ENCODE measurements around the gene PEX14.

Gene PEX14

DNA sequence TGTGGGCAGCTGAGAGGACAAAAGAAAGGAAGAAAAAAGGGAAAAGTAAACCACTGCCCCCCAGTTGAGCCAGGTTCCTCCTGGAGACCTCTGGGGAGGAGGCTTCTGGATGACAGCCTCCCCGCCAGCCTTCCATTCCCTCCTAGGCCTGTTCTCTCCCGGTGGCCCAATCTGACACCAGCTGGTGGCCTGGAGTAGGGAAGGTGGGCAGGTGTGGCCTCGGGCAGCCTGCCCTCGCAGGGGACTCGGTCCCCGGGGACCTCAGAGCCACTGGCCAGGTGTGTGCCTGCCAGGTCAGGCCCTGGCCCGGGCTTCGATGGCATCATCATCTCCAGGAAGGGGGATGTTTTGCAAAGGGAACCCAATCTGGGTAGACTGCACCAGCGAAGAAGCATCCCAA is 162.7 kb downstream of the PEX14 start:
- DNase-seq, result peak in 2 of 3 experiments; percentile 16 to 35

DNA sequence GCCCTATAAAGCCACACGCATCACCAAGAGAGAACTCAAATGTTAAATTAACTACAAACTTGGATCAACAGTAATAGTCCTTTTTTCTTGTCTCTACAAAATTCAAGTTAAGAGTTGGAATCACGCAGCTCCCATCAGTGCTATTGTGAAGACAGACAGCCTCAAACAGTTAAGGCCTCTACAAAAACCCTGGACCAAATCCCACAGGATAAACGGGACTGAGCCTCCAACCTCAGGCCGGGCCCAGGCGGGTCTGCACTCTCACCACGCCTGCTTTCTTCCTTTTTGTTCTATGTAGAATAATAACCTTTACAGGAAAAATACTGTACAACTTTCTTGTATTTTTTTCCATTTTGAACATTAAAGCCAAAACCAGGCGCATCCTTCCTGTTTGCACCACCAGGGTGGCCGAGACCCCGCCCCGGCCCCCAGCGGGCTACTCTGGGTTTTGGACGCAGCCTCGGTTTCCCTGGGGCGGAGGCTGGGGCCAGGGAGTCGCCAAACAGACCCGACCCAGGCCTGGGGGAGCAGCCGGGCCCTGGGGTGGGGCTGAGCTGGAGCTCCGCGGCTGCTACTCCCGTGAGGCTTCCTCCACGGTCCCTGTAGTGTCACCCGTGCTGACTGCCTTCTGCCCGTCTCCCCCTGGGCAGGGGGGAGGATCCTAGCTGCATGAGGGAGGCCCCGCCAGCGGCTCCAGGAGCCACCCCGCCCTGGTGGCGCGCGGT is 163.2 kb downstream of the PEX14 start:
- no peak for DNase-seq

- no peak for DNase-seq
Measured at GRCh38 chr1:10638559-10639005, 163.8 kb downstream of the PEX14 start.

DNA sequence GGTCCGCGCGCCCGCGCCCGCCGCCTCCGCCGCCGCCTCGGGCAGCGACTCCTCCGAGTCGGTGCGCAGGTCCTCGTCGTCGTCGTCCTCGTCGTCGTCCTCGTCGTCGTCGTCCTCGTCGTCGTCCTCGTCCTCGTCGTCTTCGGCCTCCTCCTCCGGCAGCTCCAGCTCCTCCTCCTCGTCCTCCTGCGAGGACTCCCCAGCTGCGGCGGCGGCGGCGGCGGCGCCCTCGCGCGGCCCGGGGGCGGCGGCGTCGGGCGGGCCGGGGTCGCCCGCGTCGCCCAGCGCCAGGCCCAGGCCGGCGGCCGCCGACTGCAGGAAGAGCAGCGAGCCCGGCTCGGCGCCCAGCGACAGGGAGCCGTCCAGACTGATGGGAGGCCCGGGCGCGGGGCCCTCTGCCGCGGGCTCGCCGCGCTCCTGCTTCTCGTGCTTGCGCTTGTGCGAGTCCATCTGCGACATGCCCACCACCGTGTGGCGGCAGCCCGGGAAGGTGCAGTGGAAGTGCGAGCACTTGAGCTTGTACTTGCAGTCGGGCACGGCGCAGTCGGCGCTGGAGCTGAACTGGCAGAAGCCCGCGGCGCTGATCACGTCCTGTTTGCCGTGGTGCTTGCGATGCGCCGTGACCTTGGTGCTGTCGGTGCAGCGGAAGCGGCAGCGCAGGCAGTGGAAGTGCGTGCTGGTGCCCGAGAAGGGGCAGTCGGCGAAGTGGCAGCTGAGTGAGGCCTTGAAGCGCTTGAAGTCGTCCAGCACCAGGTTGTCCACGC is 164.4 kb downstream of the PEX14 start:
- no peak for DNase-seq

DNA sequence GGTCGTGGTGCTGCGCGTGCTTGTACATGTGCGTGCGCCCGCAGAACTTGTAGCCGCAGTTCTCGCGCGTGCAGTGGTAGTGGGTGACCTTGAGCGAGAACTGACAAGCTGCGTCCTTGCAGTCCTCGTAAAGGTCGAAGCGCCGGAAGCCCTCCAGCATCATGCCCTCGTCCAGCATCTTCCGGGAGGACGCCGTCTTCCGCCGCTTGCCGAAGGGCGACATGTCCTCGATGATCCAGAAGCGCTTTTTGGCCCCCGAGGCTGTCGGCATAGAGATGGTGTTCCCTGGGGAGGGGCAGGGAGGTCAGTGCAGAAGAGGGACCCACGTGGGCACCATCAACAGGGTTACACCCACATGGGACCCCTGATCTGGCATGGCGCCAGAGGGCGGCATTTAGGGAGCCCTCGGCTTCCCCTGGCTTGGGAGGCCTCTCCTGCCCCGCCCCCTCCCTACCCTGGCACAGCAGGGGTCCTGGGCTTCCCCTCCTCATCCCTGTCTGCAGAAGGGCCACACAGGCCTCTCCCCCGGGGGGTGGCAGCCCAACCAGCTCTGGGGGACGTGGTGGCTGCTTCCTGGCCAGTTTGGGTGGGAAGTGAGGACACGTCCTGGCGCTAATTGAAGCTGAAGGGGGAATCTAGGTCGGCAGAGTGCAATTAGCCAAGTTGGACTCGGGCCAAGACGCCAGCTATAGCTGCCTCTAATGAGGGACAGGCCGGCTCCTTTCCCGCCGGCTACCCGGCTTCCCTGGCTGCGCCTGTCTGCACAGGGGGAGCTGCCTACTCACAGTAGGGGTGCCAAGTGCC is 165.2 kb downstream of the PEX14 start:
- DNase-seq, result peak; percentile 5 to 93 (median 84)

GRCh38 chr1:10640843-10641553 is 166.2 kb downstream of the PEX14 start:
- no peak for DNase-seq

GRCh38 chr1:10641976-10642375 is 167.2 kb downstream of the PEX14 start:
- DNase-seq, result no peak

- DNase-seq, result no peak
Measured at GRCh38 chr1:10642403-10643080, 167.8 kb downstream of the PEX14 start.

DNA sequence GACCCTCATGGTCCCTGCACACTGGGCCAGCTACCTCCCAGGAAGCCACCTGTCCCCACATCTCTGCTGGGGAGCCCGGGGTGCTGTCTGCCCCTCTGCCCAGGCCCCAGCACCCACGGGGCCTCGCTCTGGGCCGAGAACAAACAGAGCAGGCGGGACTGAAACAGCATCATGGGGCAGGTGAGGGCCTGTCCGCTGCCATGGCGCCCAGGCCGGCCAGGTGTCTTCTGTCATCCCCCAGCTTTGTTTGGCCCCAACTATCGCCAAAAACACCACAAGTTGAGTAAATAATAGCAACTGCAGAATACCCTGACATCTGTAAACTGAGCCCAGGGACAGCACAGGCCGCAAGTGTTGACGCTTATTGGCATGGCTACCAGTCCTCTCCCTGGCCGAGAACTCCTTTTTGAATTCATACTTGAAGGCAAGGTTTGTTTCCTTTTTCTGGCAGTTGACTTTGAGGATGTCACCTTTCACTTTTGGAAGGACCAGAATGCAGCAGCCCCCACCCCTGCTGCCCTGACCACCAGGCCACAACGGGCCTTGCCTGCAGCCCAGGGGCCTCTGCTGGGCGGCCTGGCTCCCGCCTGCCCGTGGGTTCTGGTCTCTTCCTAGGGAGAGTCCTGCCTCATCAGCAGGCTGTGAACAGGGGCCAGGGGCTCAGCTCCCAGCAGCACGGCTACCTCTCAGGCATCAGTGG is 169.0 kb downstream of the PEX14 start:
- peak in 2 of 3 experiments; percentile 35 to 61 for DNase-seq

DNA sequence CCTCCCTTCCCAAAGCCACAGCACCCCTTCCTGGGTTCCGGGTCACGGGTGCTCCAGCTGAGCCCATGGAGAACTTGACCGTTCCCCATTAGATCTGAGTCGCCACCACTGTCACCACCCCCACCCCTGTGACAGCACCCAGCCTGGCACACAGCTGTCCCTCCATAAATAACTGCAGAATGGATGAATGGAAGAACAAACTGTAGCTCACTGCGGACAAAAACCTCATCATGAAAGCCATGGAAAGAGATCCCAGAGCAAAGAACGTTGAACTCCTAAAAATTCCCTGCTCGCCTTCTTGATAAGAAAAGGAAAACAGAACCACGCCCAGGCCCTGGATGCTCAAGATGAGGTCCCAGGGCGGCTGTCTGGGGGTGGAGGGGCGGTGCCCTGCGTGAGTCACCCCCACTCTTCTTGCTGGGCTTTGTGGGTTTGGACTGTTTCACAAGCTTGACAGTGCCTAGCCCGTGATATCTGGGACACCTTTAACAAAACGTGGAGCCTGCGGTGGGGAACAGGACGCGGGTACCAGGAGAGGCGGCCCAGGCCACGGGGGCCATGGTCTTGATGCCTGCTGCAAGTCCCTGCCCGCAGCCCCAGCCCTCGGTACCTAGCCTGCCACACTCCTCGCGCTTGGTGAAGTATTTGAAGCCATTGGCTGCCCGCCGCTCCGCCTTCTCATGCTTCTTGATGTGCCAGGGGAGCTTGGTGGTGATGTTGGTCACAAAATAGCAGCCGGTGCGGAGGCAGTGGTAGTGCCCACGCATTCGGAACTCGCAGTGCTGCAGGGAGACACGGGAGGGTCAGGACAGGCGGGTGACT is 169.8 kb downstream of the PEX14 start:
- DNase-seq, result no peak

GRCh38 chr1:10646347-10646861 is 171.7 kb downstream of the PEX14 start:
- DNase-seq, result peak in 1 of 3 experiments; percentile 14

GRCh38 chr1:10647414-10648170 is 172.8 kb downstream of the PEX14 start:
- DNase-seq, result no peak

- DNase-seq, result no peak
Measured at GRCh38 chr1:10648689-10649516, 174.2 kb downstream of the PEX14 start.

GRCh38 chr1:10649517-10650201 is 174.9 kb downstream of the PEX14 start:
- DNase-seq, result no peak

- DNase-seq, result no peak
Measured at GRCh38 chr1:10650556-10651388, 176.0 kb downstream of the PEX14 start.

- no peak for DNase-seq
Measured at GRCh38 chr1:10651389-10651766, 176.6 kb downstream of the PEX14 start.

DNA sequence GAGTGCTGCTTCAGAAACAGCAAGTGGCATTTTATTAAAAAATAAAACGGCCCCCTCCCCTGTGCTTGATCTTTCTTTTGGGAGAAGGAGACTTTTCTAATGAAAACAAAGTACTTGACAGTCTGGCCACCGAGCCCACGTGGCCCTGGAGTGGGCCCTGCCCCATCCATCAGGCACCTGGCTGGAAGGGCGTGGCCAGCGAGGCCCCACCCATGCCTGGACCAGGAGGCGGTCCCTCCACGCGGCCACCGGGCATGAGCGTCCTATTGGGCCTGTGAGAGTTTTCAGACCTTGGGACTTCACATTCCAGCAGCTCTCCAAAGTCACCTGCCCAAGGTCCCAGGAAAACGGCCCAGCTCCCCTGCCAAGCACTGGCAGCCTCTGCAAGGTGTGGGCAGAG is 177.0 kb downstream of the PEX14 start:
- DNase-seq, result peak; percentile 23 to 72 (median 34)

All from NCI-H1417 (cell line).